ENCODE data around the gene ARRDC2. TPM values are rescaled to one million over a fixed set of nuclear protein-coding genes. Genes with fewer than 3 reads are reported as not detected.

Gene ARRDC2
- total and polyA plus RNA-seq, 4 donors: 19.4 to 62.2 (median 48.8) TPM

- no peak for TF ChIP-seq CTCF (IDR thresholded peaks at IDR 0.05; ENCODE audit: control extremely low read depth, extremely low read depth)
- Histone ChIP-seq H3K9me3 (ENCODE audit: control insufficient read depth in 4 of 4, insufficient read depth in 3 of 4, low read length in 3 of 4) (peaks cover 0 to 3% (median 0%) of the 10 kb centered on the region in 4 donors), H3K4me3 (no peak overlapping the region), H3K27ac (ENCODE audit: low read depth in 1 of 2, low read length in 1 of 2) (no peak overlapping the region), H3K36me3 (ENCODE audit: control insufficient read depth in 4 of 4, insufficient read depth in 4 of 4, low read length in 4 of 4) (no peaks in the 10 kb centered on the region), H3K27me3 (ENCODE audit: control insufficient read depth in 3 of 3, insufficient read depth in 3 of 3, low read length in 2 of 3) (no peaks in the 10 kb centered on the region), H3K4me1 (ENCODE audit: control insufficient read depth in 5 of 5, insufficient read depth in 5 of 5, low read length in 5 of 5) (no peaks in the 10 kb centered on the region), H3K9ac (ENCODE audit: insufficient read depth in 1 of 2, low read length in 2 of 2) (no peak overlapping the region)
- DNase-seq (no peak), ATAC-seq (ENCODE audit: insufficient read depth, low FRiP score) (no peak)
- WGBS, 2 donors: 78 to 87% methylated on average over 7 of the region's 7 CpGs
Observed at GRCh38 chr19:17977488-17977887, 30.5 kb upstream of the ARRDC2 start.

GRCh38 chr19:17981611-17982010, 26.4 kb upstream of the ARRDC2 start:
- H3K4me3 ChIP-seq: no peak overlapping the region
- H3K27me3 ChIP-seq (ENCODE audit: control insufficient read depth in 3 of 3, insufficient read depth in 3 of 3, low read length in 2 of 3): no peaks in the 10 kb centered on the region
- H3K36me3 ChIP-seq (ENCODE audit: control insufficient read depth in 4 of 4, insufficient read depth in 4 of 4, low read length in 4 of 4): no peaks in the 10 kb centered on the region
- no peak for DNase-seq
- no peak for ATAC-seq (ENCODE audit: insufficient read depth, low FRiP score)
- TF ChIP-seq CTCF (IDR thresholded peaks at IDR 0.05; ENCODE audit: control extremely low read depth, extremely low read depth): no peak
- 95 to 96% methylated on average over 38 of the region's 38 CpGs for WGBS, 2 donors
- H3K9ac ChIP-seq (ENCODE audit: insufficient read depth in 1 of 2, low read length in 2 of 2): no peak overlapping the region
- H3K27ac ChIP-seq (ENCODE audit: low read depth in 1 of 2, low read length in 1 of 2): no peak overlapping the region
- H3K9me3 ChIP-seq (ENCODE audit: control insufficient read depth in 4 of 4, insufficient read depth in 3 of 4, low read length in 3 of 4): peaks cover 0 to 4% (median 0%) of the 10 kb centered on the region in 4 donors
- no peaks in the 10 kb centered on the region for H3K4me1 ChIP-seq (ENCODE audit: control insufficient read depth in 5 of 5, insufficient read depth in 5 of 5, low read length in 5 of 5)

GRCh38 chr19:17982430-17982829, 25.5 kb upstream of the ARRDC2 start:
- no peak overlapping the region for H3K27ac ChIP-seq (ENCODE audit: low read depth in 1 of 2, low read length in 1 of 2)
- H3K9me3 ChIP-seq (ENCODE audit: control insufficient read depth in 4 of 4, insufficient read depth in 3 of 4, low read length in 3 of 4): peaks cover 0 to 4% (median 0%) of the 10 kb centered on the region in 4 donors
- H3K36me3 ChIP-seq (ENCODE audit: control insufficient read depth in 4 of 4, insufficient read depth in 4 of 4, low read length in 4 of 4): no peaks in the 10 kb centered on the region
- DNase-seq (no peak), ATAC-seq (ENCODE audit: insufficient read depth, low FRiP score) (no peak)
- H3K4me3 ChIP-seq: no peak overlapping the region
- WGBS, 2 donors: 80 to 91% methylated on average over 22 of the region's 22 CpGs
- H3K4me1 ChIP-seq (ENCODE audit: control insufficient read depth in 5 of 5, insufficient read depth in 5 of 5, low read length in 5 of 5): no peaks in the 10 kb centered on the region
- TF ChIP-seq CTCF (IDR thresholded peaks at IDR 0.05; ENCODE audit: control extremely low read depth, extremely low read depth): no peak
- H3K27me3 ChIP-seq (ENCODE audit: control insufficient read depth in 3 of 3, insufficient read depth in 3 of 3, low read length in 2 of 3): no peaks in the 10 kb centered on the region
- H3K9ac ChIP-seq (ENCODE audit: insufficient read depth in 1 of 2, low read length in 2 of 2): no peak overlapping the region
